NCI-H2107 treated with DMSO at 0.1 percent for 48 hours (cell line): Measurements from ENCODE around the gene ANKRD27.
A peak's percentile ranks its signal among the peaks of the same experiment; 100 is the strongest.

Experiments used
- DNase-seq: peaks from one replicate; lab custom pipeline; 2025; ENCODE audit not compliant: unreplicated experiment; lab: John Stamatoyannopoulos, UW

ANKRD27 gene

DNA sequence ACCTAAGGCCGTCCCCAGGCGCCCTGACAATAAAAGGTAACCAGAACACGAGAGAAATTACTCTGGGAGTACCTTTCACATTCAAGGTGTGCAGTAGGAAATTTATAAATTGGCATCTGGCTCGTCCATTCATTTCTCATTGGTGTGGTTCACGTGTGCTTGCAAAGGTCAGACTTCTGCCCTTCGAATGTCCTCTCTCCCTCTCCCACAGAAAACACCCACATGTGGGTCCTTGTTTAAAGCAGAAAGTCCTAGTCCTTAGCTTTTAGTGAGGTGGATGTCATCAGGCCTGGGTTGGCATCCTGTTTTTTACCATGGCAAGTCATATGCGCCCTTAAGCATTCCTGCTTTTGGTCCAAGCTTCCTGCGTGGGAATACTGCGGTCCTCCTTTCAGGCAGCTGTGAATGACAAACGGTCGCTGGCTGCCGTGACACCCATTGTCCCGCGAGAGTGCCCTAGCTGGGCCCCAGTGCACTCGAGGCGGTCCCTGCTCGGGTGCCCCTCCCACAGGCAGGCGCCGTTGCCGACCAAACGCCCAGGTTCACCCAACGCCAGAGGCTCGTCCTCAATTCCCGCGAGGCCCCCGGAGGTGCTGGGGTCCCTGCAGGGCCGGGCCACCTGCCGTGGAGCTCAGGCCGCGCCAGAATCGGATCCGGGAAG is 16.4 kb upstream of the ANKRD27 start, which contains the start of gene NUDT19:
NUDT19 (plus strand) TSS at position 531 of the 661 bp plus-strand sequence. CDS start 140 bp downstream, outside the sequence.
- peak; percentile 62 for DNase-seq

DNA sequence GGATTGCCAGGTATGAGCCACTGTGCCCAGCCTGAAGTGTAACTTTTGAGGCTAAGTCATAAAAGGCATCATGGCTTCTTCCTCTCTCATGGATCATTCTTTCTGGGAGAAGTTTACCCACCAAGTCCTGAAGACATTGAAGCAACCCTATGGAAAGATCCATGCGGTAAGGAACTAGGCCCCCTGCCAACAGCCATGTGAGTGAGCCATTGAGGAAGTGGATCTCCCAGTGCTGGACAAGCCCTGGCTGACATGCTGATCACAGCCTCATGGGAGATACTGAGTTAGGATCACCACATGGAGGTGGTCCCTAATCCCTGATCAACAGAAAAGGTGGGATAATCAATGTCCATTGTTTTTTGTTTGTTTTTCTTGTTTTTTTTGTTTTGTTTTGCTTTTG is 13.3 kb upstream of the ANKRD27 start:
- no peak for DNase-seq

DNA sequence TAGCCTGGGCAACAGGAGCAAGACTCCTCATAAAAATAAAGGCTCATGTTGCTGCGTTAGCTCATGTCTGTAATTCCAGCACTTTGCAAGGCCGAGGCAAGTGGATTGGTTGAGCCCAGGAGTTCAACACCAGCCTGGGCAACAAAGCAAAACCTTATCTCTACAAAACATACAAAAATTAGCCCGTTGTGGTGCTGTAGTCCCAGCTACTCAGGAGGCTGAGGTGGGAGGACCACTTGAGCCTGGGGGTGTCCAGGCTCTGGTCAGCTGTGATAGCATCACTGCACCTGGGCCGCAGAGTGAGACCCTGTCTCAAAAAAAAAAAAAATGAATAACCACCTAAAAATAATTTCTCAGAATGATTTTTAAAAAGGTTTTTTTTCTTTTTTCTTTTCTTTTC is 12.7 kb upstream of the ANKRD27 start:
- no peak for DNase-seq

DNA sequence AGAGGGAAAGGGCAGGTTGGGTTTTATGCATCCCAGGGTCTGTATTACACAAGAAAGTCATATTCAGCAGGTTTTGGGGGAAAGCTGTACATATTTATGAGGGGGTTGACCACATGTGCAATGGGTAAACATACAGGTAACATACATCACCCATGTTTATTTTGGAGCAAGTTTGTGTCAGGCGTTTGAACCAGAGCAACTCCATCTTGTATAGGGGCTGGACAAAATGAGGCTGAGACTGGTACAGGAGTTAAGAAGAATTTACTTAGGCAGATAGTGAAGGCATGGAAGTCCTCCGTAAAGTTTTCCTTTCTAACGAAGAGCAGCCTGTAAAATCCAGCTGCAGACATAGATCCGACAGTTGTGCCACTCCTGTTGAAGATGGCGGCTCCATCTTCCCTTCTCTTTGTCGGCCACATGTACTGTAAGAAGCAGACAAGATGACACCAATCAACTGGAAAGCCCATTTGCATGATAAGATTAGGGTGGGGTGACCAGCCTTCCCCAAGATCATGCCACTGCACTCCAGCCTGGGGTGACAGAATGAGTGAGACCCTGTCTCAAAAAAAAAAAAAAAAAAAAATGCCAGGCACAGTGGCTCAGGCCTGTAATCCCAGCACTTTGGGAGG is 12.0 kb upstream of the ANKRD27 start:
- no peak for DNase-seq

- no peak for DNase-seq
Measured at GRCh38 chr19:32682317-32682716, 7.3 kb upstream of the ANKRD27 start.

GRCh38 chr19:32680986-32681385 is 6.0 kb upstream of the ANKRD27 start:
- DNase-seq: no peak

GRCh38 chr19:32677657-32678056 is 2.7 kb upstream of the ANKRD27 start:
- DNase-seq: no peak

GRCh38 chr19:32676895-32677359 is 1.9 kb upstream of the ANKRD27 start:
- DNase-seq: no peak

DNA sequence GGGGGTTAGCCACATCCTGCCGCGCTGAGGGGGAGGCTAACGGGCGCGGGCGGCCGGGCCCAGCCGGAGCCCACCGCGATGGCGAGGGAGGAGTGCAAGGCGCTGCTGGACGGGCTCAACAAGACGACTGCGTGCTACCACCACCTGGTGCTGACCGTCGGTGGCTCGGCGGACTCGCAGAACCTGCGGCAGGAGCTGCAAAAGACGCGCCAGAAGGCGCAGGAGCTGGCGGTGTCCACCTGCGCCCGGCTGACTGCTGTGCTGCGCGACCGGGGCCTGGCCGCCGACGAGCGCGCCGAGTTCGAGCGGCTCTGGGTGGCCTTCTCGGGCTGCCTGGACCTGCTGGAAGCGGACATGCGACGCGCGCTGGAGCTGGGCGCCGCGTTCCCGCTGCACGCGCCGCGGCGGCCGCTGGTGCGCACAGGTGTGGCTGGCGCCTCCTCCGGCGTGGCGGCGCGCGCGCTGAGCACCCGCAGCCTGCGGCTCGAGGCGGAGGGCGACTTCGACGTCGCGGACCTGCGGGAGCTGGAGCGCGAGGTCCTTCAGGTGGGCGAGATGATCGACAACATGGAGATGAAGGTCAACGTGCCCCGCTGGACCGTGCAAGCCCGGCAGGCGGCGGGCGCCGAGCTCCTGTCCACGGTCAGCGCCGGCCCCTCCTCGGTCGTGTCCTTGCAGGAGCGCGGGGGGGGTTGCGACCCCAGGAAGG is 1.4 kb upstream of the ANKRD27 start:
- no peak for DNase-seq

GRCh38 chr19:32675720-32676185 is 773 bp upstream of the ANKRD27 start, which contains the start of gene RGS9BP:
RGS9BP (plus strand) TSS chr19:32675848; CDS start chr19:32676264, 416 bp downstream.
- no peak for DNase-seq

DNA sequence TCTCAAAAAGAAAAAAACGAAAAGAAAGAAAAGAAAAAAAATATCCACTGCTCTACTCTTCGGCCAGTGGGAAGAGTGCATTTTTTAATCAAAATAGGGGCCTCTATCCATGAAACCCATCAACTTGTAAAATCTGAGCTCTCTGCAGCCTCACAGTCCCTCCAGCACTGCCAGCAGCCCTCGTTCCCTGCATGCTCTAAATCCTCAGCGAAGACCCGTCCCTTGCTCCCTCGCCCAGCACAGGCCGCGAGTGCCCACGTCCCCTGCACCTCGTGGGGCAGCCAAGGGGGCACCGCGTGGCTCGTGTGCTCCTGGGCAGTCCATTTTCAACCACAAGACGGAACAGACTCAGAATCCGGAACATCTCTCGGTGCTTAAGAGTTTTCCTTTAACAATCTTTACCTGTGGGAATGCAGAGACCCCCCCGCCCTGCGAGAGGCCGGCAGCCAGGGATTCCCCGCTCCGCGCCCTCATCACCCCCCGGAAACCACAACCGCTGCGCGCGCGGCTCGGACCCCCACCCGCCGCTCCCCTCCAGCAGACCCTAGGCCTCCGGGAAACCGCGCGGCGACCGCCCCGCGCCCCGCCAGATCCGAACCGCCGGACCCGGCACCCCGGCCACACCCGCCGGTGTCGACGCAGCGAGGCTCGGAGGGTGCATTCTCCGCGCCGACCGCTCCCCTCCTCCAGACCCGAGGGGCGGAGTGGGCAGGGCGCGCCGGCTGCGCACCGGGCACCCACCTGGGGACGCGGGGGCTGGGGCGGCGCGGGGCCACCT is 638 bp downstream of the ANKRD27 start:
- no peak for DNase-seq

DNA sequence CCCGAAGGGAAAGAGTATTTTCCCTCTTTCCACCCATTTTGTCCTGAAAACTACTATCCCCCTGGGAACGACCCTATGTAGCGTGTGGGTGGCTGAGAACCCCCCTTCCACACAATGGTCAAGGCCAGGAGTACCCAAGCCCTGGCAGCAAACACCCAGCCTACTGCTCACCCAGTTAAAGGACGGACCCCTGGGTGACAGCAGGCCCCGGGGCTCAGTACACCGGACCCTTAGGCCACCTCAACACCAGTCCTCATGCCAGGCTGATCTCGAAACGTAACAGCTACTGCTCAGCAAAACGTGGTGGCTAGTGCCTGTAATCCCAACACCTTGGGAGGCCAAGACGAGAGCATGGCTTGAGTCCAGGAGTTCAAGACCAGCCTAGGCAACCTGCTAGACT is 1.4 kb downstream of the ANKRD27 start:
- DNase-seq: no peak

DNA sequence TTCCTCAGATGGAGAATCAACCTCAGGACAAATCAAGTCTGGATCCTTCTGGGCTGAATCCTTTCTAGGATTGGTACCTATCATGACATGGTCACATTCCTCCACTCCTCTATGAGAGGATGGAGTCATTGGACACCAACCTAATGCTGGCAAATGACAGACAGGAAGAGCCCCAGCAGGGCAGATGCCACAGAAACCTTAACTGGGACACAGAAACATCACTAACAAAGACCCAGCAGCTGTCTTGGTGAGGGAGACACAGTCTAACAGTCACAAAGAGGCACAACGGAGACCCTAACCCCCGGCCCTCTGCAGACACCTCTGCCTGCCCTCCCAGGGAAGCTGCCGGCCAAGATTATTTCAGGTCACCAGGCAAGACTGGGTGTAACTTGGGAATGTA is 2.1 kb downstream of the ANKRD27 start:
- no peak for DNase-seq

DNA sequence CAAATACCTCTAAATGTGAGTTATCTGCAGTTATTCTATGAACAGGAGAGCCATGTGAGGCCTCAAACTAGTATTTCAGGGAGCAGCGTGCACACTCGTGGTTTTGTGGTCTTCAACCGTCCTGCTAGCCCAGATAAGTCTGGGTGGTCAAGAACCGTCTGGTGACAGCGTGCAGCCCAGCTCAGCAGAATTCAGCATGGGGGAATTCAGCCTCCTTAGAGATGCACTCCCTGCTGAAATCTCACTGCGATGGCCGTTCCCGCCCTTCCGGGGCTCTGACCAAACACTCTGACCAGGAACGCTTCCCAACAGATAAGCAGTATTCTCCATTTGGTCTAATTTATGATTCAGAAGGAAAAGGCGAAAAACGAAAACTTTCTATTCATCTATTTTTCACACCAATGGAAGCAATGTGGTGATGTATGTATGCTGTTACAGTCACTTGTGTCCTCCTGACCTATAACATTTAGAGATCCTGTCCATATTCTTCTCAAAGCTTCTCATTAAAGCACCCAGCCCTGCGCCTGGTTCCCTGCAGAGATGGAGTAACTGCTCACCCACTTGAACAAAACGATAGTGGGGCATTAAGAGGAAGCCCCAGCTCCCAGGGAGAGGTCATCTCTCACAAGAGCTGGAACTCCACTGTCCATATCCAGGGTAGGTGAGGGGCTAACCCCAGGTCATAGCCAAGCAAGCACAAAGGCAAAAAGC is 2.9 kb downstream of the ANKRD27 start:
- DNase-seq: no peak

DNA sequence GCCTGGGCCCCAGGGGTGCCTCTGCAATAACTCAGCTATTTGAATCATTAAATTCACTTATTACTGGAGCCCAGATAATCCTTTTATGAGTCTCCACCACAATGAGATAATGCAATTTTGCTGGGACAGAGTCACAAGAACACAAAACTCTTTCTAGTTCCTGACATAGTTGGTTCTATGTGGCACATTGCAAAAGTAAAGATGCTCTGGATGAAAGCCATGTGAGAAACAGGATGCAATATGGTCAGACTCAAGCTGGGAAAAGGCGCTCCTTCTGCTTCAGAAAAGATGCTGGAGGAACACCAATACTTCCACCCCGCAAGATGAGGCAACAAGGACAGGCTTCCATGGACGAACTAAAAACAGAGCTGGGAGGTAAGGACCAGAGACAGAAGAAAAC is 5.7 kb downstream of the ANKRD27 start:
- no peak for DNase-seq

GRCh38 chr19:32666084-32666483 is 8.9 kb downstream of the ANKRD27 start:
- no peak for DNase-seq

- DNase-seq: no peak
Measured at GRCh38 chr19:32662186-32662585, 12.8 kb downstream of the ANKRD27 start.

- no peak for DNase-seq
Measured at GRCh38 chr19:32661318-32661717, 13.7 kb downstream of the ANKRD27 start.

GRCh38 chr19:32658527-32658926 is 16.5 kb downstream of the ANKRD27 start:
- DNase-seq: no peak

- no peak for DNase-seq
Measured at GRCh38 chr19:32658075-32658474, 16.9 kb downstream of the ANKRD27 start.
